SH-SY5Y (cell line): ENCODE data around the gene UBIAD1.
A peak's percentile ranks its signal among the peaks of the same experiment; 100 is the strongest.

Experiments
- GATA2 ChIP-seq: IDR thresholded peaks from 2 replicates; pipeline ENCODE4 v1.6.1; 2011; ENCODE audit warnings: mild to moderate bottlenecking, low read depth, low read length
- GATA3 ChIP-seq: IDR thresholded peaks from 2 replicates; pipeline ENCODE4 v1.6.1; 2011; ENCODE audit warnings: low read depth, mild to moderate bottlenecking, low read length, moderate library complexity

Gene UBIAD1

DNA sequence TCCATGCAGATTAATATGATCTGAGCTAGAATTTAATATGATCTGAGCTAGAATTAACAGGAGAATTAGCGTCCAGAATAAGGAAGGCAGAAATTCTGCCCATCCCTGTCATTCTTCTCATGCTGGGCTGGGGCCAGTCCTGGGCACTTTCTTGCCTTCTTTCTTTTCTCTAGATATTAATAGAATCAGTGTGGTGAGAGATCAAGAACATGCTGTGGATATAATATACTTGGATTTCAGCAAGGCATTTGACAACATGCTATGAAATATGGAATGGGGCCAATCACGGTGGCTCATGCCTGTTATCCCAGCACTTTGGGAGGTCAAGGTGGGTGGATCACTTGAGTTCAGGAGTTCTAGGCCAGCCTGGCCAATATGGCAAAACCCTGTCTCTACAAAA, 18.1 kb downstream of the UBIAD1 start:
- no peak for TF ChIP-seq GATA2
- TF ChIP-seq GATA3: no peak

DNA sequence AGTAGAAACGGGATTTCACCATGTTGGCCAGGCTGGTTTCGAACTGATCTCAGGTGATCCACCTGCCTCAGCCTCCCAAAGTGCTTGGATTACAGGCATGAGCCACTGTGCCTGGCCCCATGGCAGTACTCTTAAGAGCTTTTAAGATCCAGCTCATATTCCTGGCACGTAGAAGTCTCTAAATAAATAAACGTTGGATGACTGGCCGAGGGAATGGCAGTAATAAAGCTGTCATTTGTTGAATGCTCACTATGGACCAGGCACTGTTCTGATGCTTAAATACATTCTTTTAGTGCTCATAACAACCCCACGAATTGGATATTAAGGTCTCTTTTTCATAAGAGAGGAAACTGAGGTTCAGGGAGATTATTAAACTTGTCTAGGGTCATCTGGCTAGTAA, 20.9 kb downstream of the UBIAD1 start:
- TF ChIP-seq GATA2 (no peak), GATA3 (no peak)

DNA sequence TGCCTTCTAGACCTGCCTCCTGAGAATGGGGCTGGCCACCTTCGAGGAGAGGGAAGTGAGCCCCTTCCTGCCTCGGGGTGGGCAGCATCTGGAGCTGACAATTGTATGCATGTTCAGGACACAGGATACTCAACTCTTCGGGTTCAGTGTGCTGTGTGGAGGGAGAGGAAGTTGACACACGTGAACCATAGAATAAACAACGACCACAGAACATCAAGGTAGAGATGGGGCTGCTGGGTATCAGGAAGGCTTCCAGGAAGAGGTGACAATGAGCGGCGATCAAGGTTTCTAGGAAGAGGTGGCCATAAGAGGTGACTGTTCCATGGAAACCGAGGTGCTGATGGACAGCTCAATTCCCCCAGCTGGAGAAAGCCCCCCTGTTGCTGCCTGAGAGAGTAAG, 22.0 kb downstream of the UBIAD1 start:
- TF ChIP-seq GATA3 (no peak), GATA2 (no peak)

DNA sequence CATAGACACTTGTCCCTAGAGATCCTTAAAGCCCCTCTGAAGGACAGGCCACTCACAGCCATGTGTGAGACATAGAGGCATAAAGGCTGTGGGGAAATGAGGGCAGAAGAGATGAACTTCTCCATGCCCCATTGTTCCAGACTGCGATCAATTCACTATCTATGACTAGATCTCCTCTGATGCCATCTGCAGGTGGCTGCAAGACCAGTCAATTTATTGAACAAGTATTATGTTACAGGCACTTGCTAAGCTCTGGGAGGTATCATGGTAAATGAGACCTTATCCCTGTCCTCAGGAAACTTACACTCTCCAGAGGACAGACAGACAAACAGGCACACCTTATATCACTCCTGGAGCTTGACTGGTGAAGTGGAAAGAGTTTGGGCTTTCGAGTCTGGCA, 22.9 kb downstream of the UBIAD1 start:
- TF ChIP-seq GATA3 (no peak), GATA2 (no peak; the same call in 1 of the 2 replicates)

DNA sequence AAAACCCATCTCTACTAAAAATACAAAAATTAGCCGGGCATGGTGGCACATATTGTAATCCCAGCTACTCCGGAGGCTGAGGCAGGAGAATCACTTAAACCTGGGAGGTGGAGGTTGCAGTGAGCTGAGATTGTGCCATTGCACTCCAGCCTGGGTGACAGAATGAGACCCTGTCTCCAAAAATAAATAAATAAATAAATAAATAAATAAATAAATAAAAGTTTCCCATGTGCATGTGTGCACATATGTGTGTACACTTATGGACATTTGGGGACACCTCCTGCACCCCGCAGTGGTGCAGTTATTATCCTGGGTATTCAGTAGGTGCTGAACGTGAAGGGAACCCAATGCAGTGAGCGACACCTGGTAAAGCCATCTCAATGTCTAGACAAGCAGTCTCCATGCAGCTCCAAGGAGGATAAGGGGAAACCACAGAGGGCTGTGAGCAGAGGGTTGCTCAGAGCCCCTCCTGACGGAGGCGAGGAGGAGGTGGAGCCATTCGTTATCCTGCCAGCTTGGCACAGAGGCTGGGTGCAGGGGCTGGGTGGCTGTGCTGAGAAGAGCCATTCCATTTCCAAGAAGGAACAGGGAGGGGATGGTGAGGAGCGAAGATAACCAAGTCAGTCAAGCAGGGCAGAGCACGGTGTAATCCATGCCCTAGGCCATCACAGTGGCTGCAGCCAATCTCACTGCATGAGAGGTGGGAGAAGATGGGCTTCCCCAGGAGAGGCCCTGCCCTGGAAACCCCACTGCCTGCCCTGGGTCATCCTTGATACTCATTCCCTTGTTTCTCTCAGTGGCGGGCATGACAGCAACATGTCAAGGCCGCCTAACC, 25.6 kb downstream of the UBIAD1 start:
- no peak for TF ChIP-seq GATA3
- TF ChIP-seq GATA2: no peak

DNA sequence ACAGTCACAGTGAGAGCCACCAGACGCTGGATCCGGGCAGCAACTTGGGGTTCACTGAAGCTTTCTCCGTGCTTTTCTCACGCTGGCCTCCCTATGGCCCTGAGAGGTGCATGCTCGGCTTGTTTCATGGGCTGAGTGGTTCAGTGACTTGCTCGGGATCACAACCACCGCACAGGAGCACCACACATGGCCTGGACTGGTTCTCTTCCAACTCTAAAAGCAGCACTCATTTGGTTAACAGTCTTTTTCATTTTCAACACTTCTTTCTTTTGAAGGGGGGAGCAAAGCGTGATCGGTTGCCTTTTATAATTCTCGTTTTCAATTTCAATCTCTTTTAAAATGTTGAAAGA, 26.2 kb downstream of the UBIAD1 start:
- TF ChIP-seq GATA2: no peak
- TF ChIP-seq GATA3: no peak

DNA sequence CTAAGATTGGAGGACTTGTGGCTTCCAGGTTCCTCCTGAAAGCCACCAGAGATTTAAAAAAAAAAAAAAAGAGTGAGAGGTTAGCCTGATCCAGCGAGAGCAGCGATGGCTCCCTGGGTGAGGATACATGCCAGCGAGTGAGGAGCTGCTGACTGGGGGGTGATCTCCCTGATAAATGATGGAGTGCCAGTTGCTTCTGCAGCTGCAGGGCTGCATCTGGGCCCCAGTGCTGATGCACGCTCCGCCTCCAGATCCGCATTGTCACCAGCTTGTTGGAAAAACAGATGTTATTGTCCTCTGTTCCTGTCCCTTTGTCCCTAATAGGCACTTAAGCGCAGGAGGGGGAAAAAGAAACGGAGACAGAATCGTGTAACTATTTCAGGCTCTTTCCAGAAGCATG, 28.6 kb downstream of the UBIAD1 start:
- TF ChIP-seq GATA2 (peak; percentile 91), GATA3 (no peak)

DNA sequence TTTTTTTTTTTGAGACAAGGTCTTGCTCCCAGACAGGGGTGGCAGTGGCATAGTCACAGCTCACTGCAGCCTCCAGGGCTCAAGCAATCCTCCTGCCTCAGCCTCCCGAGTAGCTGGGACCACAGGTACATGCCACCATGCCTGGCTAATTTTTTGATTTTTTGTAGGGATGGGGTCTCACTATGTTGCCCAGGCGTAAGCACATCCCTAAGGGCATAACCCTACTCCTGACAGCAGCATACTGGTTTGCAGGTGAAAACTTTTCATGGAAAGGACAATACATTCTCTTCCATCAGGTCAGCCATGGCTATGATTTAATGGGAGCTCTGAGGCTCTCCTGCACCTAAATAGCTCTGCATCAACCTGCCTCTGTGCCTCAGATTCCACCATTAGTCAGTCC, 29.4 kb downstream of the UBIAD1 start:
- TF ChIP-seq GATA3 (no peak), GATA2 (no peak)

DNA sequence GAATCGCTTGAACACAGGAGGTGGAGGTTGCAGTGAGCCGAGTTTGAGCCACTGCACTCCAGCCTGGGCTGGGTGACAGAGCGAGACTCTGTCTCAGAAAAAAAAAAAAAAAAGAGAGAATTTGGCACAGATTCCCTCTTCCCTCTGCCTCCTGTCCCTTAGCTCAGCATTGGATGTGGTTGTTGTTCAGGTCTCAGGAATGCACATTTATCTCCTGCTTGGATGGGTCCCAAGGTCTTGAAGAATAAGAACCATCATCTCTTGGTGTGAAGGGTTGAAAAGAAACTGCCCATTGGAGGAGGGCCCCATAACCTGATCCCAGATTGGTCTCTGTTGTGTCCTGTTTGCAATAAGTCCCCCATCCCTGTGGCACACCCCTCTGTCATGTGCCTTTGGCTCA, 34.9 kb downstream of the UBIAD1 start:
- no peak for TF ChIP-seq GATA2
- TF ChIP-seq GATA3: no peak

DNA sequence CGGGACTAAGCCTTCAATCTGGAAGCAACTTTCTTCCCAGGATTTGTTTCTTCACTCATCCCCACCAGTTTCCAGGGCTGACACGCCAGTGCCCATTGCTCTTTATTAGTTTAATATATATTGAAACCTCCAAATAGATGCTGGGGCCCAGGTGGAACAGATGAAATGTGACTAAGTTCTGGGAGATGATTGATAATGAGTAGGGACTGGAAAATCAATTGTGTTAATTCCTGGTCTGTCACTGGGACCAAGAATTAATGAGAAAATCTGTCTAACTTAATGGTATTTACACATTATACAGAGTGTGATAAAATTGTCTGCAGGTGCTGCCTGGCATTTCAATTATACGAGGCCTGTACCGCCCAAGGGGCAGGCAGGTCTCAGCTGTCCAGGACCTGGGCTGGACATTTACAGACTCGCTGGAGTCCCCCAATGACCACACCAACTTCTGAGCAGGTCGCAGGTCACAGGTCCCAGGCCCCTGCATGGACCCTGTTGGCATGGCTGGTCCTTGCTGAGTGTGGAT, 35.8 kb downstream of the UBIAD1 start:
- TF ChIP-seq GATA3: no peak

DNA sequence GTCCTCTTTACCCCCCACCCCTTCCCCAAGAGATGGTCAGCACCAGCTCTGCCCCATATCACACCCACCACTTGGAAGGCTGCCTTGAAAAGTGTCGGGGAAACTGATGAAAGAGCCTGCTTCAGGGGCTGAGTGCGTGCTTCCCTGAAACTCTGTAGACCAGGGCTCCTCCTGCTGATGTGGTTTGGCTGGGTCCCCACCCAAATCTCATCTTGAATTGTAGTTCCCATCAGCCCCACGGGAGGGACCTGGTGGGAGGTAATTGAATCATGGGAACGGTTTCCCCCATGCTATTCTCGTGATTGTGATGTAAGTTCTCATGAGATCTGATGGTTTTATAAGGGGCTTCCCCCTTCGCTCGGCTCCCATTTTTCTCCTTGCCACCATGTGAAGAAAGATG, 36.4 kb downstream of the UBIAD1 start:
- no peak for TF ChIP-seq GATA3
- no peak for TF ChIP-seq GATA2

DNA sequence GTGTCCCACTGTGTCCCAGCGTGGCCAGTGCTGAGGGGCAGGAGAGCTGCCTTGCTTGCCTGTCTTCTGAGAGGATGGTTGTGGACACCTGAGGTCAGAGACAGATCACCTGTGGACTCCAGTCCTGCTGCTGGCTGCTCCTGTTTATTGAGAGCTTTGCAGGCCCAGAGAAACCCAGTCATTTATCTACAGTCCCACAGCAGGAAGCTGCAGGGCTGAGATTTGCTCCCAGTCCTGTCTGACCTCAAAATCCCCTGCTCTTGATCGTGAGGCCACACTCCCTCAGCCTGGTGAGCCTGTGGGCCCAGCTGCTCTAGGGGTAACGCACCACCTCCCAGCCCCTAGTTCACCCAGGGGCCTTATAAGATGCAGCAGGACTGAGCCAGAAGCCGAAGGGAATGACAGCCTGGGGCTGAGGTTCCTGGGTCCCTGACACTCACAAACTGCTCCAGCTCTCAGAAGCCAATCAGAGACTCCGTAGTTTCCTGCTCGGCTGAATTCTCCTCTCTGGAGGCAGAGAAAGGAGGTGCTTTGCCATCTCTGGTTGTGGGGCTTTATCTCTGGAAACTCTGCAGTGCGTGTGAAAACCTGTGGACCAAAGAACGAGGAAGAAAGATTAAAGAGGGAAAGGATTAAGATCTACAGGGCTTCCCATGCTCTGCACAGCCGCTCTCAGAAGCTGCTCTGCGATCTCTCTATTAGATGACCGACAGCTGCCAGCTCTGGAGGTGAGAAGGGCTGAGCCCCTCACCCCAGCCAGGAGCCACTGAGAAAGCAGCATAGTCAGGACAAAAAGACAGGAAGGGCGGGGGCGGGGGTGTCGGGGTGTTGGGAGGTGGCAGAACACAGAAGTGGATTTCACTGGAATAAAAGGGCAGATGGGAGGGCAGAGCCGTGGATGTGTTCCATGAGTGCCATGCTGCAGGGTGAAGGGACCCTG, 39.1 kb downstream of the UBIAD1 start:
- TF ChIP-seq GATA2 (no peak), GATA3 (no peak)

DNA sequence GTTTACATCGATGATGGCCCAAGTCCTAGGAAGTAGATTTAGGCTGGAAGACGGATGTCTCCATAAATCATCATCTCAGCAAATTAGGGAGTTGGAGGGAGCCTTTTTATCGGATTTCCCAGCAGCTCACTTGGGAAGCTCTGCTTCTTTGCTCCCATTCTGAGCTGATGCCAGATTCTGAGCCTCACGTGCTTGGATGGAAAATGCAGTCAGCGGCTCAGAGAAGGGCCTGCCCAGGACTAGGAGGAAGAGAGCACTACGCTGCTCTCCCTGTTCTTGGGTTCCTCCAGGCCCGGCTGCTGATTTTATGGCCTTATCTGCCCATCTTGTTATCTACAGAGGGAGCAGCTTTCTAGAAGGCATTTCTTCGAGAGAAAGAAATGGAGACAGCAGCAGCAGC, 42.0 kb downstream of the UBIAD1 start:
- peak; percentile 52; the same call in 1 of the 2 replicates for TF ChIP-seq GATA2
- TF ChIP-seq GATA3: no peak

DNA sequence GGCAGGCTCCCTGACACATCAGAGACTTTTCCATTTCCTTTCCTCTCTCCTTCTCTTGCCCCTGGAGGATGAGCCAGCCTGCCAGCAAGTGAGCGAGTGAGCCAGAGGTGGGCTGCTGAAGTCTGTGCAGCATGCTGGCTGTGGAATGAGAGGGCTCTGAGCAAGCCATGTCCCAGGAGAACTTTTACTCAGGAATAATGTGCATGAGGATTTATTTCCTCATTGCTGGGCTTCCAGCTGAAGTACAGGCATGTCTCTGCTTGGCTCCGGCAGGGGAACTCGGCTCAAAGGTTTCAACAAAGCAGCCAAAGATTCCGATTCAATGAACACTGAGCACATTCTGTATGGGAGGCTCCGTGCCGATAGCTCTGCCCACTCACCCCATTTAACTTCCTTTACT, 43.7 kb downstream of the UBIAD1 start:
- TF ChIP-seq GATA3 (no peak), GATA2 (no peak)

DNA sequence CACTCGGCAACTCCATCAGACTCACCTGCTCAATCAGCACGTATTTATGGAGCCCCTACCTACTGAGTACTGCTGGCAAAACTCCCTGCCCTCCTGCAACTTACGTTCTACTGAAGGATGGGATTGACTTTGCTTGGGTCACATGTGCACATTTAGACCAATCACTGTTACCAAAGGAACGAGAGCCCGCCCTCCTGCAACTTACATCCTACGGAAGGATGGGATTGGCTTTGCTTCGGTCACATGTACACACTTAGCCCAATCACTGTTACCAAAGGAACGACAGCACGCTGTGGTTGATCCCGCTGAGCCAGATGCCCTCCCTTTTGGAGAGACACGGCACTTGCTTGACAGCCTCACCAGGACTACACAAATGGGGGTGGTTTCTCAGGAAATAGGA, 46.0 kb downstream of the UBIAD1 start:
- TF ChIP-seq GATA2 (no peak), GATA3 (no peak)
